Liver (tissue), 3 donors: ENCODE results near the gene PWWP2B.

Experiments used
- CTCF ChIP-seq: fragments of 150-350 bp; IDR thresholded peaks from 2 replicates; pipeline ENCODE4 v1.5.1; 2017; ENCODE audit warnings: improper control_type of control experiment, low read depth, low read length; ENCODE audit not compliant: missing input control
- FOXA1 ChIP-seq: IDR thresholded peaks from 2 replicates; pipeline ENCODE4 v1.6.1; 2016; ENCODE audit warnings: antibody characterized with exemption
- MAX ChIP-seq: IDR thresholded peaks from 2 replicates; pipeline ENCODE4 v1.6.1; 2016; ENCODE audit warnings: antibody characterized with exemption
- RAD21 ChIP-seq, 2 donors: IDR thresholded peaks; 2 replicates each; pipeline ENCODE4 v1.6.1; 2016; ENCODE audit warnings: antibody characterized with exemption in 2 of 2, mild to moderate bottlenecking in 2 of 2
- REST ChIP-seq: IDR thresholded peaks from 2 replicates; pipeline ENCODE4 v1.6.1; 2016; ENCODE audit warnings: antibody characterized with exemption, mild to moderate bottlenecking
- donor health status: healthy.
- donor health status: healthy.

- no peak for TF ChIP-seq CTCF
- no peak for TF ChIP-seq MAX
- no peak for TF ChIP-seq RAD21 (IDR thresholded peaks at IDR 0.05)
- no peak for TF ChIP-seq REST
- TF ChIP-seq FOXA1 = no peak
Observed at GRCh38 chr10:132439025-132439388, 42.0 kb downstream of the PWWP2B start.
